Stimulated activated CD8-positive, alpha-beta memory T cell treated with anti-CD3 and anti-CD28 coated beads, Interleukin-15, amount 100 ng/mL, for 48 hours (primary cell): ENCODE measurements around the gene SLC44A5.
"Not testable (repeated sequence)": the region's sequence is repeated elsewhere in the genome, so short reads cannot be mapped to it uniquely, and the experiment has no call there.

ENCODE experiments used
- DNase-seq, 2 donors: peaks; one replicate each; pipeline ENCODE4 v3.0.0-alpha.2; 2020; ENCODE audit warnings: low read depth in 2 of 2

Gene SLC44A5

DNA sequence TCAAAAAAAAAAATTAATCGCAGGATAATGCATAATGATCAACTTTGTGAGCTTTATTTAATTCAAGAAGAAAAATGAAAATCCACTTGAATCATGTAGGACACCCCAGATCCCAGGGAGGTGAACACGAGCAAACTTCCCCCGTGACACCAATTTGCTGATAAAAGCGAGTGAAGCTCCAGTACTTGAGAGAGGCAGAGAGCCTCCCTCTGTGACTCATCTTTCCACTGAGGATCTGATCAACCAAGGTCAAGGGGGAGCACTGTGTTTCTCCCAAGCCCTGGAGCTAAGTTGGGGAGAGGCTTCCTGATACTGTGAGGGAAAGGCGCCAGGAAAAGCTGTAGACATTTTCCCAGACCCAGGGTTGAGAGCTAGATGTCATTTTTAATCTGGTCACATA lies 160.9 kb downstream of the SLC44A5 start:
- DNase-seq = no peak

DNA sequence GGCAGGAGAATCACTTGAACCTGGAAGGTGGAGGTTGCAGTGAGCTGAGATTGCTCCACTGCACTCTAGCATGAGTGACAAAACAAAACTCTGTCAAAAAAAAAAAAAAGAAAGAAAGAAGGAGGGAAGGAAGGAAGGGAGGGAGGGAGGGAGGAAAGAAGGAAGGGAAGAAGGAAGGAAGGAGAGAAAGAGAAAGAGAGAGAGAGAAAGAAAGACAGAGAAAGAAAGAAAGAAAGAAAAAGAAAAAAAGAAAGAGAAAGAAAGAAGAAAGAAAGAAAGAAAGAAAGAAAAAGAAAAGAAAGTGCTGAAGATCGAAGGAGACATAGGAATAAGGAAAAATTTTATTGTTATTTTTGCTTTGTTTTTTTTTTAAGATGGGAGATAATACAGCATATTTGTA lies 166.7 kb downstream of the SLC44A5 start:
- no peak for DNase-seq

- DNase-seq = no peak
These were observed 170.6 kb downstream of the SLC44A5 start for GRCh38 chr1:75440274-75440673.

DNA sequence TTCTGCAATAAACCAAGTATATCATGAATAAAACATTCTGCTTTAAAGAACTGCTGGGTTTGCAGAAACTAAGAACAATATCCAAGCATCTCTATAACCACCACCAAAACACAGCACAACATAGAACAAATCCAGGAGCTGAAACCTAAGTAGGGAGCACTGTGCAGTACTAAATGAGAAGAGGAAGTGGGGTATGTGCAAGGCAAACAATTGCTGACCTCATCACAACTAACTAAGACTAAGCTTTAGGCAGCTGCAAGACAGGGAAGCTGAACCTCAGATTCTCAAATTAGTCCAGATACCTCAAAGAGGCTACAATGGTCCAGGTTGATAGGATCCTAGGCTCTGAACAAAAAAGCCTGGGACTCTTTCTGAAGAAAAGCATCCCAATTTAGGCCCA lies 172.6 kb downstream of the SLC44A5 start:
- DNase-seq = no peak

GRCh38 chr1:75431843-75432242 lies 179.1 kb downstream of the SLC44A5 start:
- no peak for DNase-seq

GRCh38 chr1:75430526-75430925 lies 180.4 kb downstream of the SLC44A5 start:
- DNase-seq = no peak

DNA sequence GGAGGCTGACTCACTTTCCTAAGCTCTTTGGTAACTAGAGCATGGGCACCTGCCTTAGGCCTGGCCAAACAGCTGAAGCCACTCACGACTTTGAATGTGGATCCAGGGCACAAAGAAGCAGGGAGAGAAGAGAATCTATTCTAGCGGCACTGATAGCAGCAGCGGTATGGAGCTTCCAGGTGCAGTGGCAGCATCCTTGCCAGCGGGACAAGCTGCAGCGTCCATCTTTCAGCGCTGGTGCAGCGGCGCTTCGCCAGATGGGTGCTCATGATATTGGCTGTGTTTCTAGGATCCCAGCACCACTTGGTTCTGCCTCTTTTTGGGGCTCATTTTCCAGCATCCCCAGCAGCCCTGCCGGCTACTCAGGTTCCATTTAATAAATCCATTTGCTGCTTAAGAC lies 184.2 kb downstream of the SLC44A5 start:
- no peak for DNase-seq

- no peak for DNase-seq
These were observed 185.8 kb downstream of the SLC44A5 start for GRCh38 chr1:75425001-75425650.

DNA sequence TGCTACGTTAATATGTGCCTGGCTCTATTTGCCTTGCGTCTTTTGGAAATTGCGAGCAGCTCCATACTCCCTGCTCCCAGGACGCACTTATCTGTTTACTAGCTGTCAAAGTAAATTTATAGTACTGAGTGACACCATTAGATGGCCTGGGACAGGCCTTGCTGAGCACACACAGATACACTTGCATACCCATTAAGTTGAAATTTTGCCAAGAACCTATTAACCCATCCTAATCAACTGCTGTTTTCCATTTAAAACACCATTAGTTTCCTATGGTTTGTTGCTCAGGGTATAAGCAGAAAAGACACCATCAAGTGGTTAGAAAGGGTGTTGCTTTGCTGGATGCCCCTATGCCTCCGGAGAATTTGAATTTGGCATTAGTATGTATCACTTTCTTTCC lies 187.3 kb downstream of the SLC44A5 start:
- DNase-seq = no peak

GRCh38 chr1:75423136-75423535 lies 187.8 kb downstream of the SLC44A5 start:
- no peak for DNase-seq

DNA sequence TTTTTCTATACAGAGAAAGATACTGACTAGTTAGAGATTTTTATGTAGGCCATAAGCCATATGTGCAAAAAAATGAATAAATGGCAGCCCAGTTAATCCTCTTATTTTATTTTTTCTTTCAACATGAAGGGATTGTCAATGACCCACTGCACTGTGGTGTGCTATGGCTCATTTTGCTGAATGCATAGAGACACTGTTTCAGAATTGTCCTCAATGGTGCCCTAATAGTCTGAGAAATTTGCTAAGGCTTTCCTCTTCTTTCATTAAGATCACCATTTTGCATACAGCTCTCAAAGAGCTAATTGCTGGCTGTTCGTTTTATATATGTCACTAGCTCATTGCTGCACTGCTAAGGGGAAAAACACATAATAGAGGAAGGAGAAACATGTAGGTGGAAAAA lies 189.5 kb downstream of the SLC44A5 start:
- no peak for DNase-seq

DNA sequence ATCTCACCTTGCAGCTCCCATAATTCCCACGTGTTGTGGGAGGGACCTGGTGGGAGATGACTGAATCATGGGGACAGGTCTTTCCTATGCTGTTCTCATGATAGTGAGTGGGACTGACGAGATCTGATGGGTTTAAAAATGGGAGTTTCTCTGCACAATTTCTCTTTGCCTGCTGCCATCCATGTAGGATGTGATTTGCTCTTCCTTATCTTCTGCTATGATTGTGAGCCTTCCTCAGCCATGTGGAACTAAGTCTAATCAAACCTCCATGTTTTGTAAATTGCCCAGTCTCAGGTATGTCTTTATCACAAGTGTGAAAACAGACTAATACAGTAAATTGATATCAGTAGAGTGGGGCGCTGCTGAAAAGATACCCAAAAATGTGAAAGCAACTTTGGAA lies 195.7 kb downstream of the SLC44A5 start:
- no peak for DNase-seq

GRCh38 chr1:75412616-75413015 lies 198.3 kb downstream of the SLC44A5 start:
- no peak for DNase-seq

GRCh38 chr1:75404681-75405080 lies 206.2 kb downstream of the SLC44A5 start:
- not testable (repeated sequence) for DNase-seq

- not testable (repeated sequence) for DNase-seq
These were observed 207.7 kb downstream of the SLC44A5 start for GRCh38 chr1:75403147-75403646.

GRCh38 chr1:75400716-75401115 lies 210.2 kb downstream of the SLC44A5 start:
- DNase-seq = no peak

DNA sequence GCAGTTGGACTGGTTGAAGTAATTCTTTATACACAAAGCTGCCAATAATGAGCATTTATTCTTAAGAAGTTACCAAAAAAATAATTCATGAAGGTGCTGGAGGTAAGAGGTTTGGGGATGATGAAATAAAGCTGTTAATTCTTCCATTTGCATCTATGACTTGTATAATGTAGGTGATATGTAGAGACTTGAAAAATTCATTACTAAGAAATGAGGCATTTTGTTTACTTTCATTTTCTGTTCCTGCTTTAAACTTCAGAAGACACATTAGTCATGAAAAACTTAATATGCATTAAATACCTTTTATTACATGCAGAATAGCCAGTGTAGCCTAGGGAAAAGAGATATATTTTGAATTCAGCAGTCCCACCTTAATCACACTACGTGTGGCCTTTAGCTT lies 214.2 kb downstream of the SLC44A5 start:
- no peak for DNase-seq

- no peak for DNase-seq
These were observed 214.7 kb downstream of the SLC44A5 start for GRCh38 chr1:75396260-75396659.

DNA sequence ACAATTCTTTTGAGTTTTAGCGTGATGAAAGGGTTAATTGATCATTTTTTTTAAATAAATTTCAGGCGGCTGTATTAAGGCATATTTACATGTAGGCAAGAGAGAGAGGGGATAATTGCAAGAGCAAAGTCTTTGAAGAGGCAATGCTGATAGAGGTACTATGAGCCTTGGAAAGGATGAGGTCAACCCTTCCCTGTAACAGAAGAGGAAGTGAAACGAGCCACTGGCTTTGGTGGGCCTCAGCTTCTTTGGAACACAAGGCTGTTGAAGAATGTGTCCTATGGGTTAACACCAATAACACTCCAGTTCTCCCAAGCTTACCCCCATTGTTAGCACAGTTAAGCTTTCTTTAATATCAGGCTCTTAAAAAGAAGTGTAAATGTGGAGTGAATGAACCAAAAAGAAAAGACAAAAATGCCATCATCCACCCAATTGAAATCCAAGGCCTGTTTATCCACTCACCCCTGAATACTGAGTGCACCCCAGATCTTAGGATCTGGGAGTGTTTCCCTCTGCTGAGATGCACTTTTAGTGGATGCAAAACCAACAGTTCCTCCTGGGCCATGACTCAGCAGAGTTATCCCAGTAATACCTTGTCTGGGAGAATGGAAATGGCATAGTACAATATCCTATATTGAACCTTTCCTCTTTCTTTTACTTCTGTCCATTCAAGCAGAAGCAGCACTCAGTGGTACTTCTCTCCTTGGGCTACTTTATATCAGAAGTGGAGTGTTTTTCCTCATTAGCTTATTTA lies 216.4 kb downstream of the SLC44A5 start:
- no peak for DNase-seq

DNA sequence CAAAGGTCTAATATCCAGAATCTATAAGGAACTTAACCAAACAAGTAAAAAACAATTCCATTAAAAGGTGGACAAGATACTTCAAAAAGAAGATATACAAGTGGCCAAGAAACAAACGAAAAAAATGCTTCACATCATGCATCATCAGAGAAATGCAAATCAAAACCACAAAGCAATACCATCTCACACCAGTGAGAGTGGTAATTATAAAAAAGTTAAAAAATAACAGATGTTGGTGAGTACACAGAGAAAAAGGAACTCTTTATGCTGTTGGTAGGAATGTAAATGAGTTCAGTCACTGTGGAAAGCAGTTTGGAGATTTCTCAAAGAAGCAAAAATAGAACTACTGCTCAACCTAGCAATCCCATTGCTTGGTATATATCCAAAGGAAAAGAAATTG lies 218.6 kb downstream of the SLC44A5 start:
- no peak for DNase-seq

DNA sequence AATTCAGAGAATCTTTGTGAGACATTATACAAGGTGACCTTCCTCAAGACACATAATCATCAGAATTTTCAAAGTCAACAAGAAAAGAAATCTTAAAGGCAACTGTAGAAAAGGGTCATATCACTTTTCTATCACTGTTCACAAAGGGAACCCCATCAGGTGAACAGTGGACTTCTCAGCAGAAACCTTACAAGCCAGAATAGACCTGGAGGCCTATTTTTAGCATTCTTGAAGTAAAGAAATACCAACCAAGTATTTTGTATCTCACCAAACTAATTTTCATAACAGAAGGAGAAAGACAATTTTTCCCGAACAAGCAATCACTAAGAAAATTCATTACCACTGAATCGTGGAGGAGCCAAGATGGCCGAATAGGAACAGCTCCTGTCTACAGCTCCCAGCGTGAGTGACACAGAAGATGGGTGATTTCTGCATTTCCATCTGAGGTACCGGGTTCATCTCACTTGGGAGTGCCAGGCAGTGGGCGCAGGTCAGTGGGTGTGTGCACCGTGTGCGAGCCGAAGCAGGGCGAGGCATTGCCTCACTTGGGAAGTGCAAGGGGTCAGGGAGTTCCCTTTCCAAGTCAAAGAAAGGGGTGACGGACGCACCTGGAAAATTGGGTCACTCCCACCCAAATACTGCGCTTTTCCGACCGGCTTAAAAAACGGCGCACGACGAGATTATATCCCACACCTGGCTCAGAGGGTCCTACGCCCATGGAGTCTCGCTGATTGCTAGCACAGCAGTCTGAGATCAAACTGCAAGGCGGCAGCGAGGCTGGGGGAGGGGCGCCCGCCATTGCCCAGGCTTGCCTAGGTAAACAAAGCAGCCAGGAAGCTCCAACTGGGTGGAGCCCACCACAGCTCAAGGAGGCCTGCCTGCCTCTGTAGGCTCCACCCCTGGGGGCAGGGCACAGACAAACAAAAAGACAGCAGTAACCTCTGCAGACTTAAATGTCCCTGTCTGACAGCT lies 235.2 kb downstream of the SLC44A5 start:
- DNase-seq = not testable (repeated sequence)

DNA sequence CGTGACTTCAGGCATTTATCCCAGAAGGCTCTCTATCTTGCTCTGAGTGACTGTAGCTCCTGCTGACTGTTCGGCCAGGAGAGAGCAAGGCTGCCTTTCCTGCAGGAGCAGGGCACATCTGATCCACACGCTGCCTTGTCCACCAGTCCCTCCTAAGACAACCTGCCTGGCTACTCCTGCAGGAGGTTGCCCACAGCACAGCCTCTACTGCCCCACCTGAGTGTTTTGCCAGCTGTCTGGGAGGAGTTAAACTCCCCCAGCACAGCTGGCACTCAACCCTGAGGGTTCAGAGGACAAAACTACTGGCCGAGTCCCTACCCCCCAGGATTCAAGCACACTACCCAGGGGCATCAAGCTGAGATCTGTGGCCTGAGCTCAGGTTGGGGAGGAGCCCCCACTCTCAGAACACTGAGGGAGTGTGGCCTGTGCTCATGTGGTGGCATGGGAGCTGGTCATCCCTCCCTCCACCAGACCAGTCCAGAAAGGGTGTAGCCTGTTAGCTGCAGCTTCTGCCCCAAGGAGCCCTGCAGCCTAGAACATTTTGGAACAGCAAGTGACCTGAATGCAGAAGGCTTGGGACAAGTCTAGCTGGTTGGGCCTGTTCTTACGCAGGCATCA lies 237.3 kb downstream of the SLC44A5 start:
- DNase-seq = no peak
